K562 (cell line): Measurements from ENCODE around the gene ARSI. TPM values are rescaled to one million over a fixed set of nuclear protein-coding genes. Genes with fewer than 3 reads are reported as not detected.

Experiments used
- ATAC-seq: fragments of 200-7000 bp; cut with Tn5 transposase; 3 replicates; pipeline ENCODE4 v1.9.1; 2020; ENCODE audit warnings: moderate library complexity
- BruUV-seq: library from RNA; stranded (reverse); fragments of 400-500 nt; replicated peaks from 2 replicates; lab custom pipeline; 2021; lab: Mats Ljungman, UMichigan
- CTCF ChIA-PET: fragments of 300-600 bp; formaldehyde crosslinking; extraction: SDS; loops from one replicate; lab custom pipeline; 2021; ENCODE audit warnings: low intra/inter-chr PET ratio; lab: Yijun Ruan, JAX
- POLR2A ChIA-PET: fragments of 300-600, 350-650 bp; sonication (Branson Sonifier 250); formaldehyde crosslinking; extraction: SDS; loops from one replicate; lab custom pipeline; 2021; ENCODE audit warnings: antibody characterized with exemption, inconsistent platforms; lab: Yijun Ruan, JAX
- DNase-seq, 4 experiments: peaks; one replicate each; pipeline versions ENCODE4 v3.0.0 to v3.0.0-alpha.2; 2011 to 2018; ENCODE audit warnings: low spot score in 3 of 4, mixed read lengths in 3 of 4; ENCODE audit errors: extremely low read depth in 1 of 4
- FAIRE-seq: peaks from 2 replicates; lab custom pipeline; 2011; peaks lifted over from hg19 to GRCh38; lab: Jason Lieb, UNC
- H2AFZ ChIP-seq: 2 replicates; pipeline ENCODE4 v1.6.0; 2011; ENCODE audit warnings: low read depth, low read length, control low read depth, inconsistent platforms
- H3K27ac ChIP-seq: fragments of 200-600 bp; 3 replicates; pipeline ENCODE4 v1.8.0; 2011; ENCODE audit warnings: low read depth, mild to moderate bottlenecking, control low read depth, inconsistent platforms, low read length, moderate library complexity, mixed read lengths; ENCODE audit errors: extremely low read depth
- H3K27me3 ChIP-seq, 2 experiments: fragments of 300-600 bp in 1 of 2; 2 replicates in 1 of 2; 3 replicates in 1 of 2; pipeline versions ENCODE4 v1.6.0 to v1.8.0; 2011; ENCODE audit warnings: inconsistent platforms in 2 of 2, low read length in 2 of 2, mild to moderate bottlenecking in 1 of 2, mixed read lengths in 1 of 2, moderate library complexity in 1 of 2; ENCODE audit not compliant: control insufficient read depth in 2 of 2, insufficient read depth in 2 of 2
- H3K36me3 ChIP-seq: fragments of 300-600 bp; 3 replicates; pipeline ENCODE4 v1.8.0; 2011; ENCODE audit warnings: mild to moderate bottlenecking, low read length, inconsistent platforms; ENCODE audit not compliant: control insufficient read depth, insufficient read depth
- H3K4me1 ChIP-seq, 2 experiments: fragments of 200-600 bp in 1 of 2; replicated peaks in 1 of 2; 2 replicates in 1 of 2; 3 replicates in 1 of 2; pipeline versions ENCODE4 v1.5.1 to v1.8.0; 2011; ENCODE audit warnings: inconsistent platforms in 2 of 2, low read length in 2 of 2, mild to moderate bottlenecking in 1 of 2, mixed read lengths in 1 of 2, moderate library complexity in 1 of 2; ENCODE audit not compliant: control insufficient read depth in 2 of 2, insufficient read depth in 2 of 2
- H3K4me2 ChIP-seq: 2 replicates; pipeline ENCODE4 v1.6.1; 2011; ENCODE audit warnings: low read length, control low read depth, inconsistent platforms, mixed read lengths; ENCODE audit not compliant: insufficient read depth
- H3K4me3 ChIP-seq: fragments of 200-600 bp; sonication (generic), shearing (Covaris generic); 2 replicates; pipeline ENCODE4 v1.5.1; 2016; ENCODE audit warnings: control low read depth, inconsistent platforms
- H3K79me2 ChIP-seq: fragments of 200-600 bp; 3 replicates; pipeline ENCODE4 v1.8.0; 2011; ENCODE audit warnings: low read length, inconsistent platforms; ENCODE audit not compliant: control insufficient read depth, insufficient read depth
- H3K9ac ChIP-seq, 2 experiments: 2 replicates each; pipeline versions ENCODE4 v1.6.0 to v1.6.1; 2011; ENCODE audit warnings: low read depth in 2 of 2, low read length in 2 of 2, control low read depth in 1 of 2, inconsistent platforms in 1 of 2, mild to moderate bottlenecking in 1 of 2, mixed read lengths in 1 of 2; ENCODE audit not compliant: insufficient read depth in 1 of 2
- H3K9me1 ChIP-seq: one replicate; pipeline ENCODE4 v1.6.0; 2011; ENCODE audit warnings: inconsistent platforms, mild to moderate bottlenecking, low read length, moderate library complexity; ENCODE audit not compliant: control insufficient read depth, insufficient read depth
- H3K9me3 ChIP-seq: replicated peaks from 2 replicates; pipeline ENCODE4 v1.5.1; 2011; ENCODE audit warnings: low read depth, low read length, inconsistent platforms; ENCODE audit not compliant: control insufficient read depth, insufficient read depth
- H4K20me1 ChIP-seq: replicated peaks from 2 replicates; pipeline ENCODE4 v1.6.1; 2011; ENCODE audit warnings: low read length, inconsistent platforms, mixed read lengths; ENCODE audit not compliant: control insufficient read depth, insufficient read depth
- NR2C2 ChIP-seq, 2 experiments: fragments of 200-800 bp in 1 of 2; sonication (Bioruptor generic) in 1 of 2; sonication (generic) in 1 of 2; formaldehyde crosslinking in 1 of 2; IDR thresholded peaks; 2 replicates each; pipeline versions ENCODE4 v1.6.1 to v1.8.0; 2016 to 2022; ENCODE audit warnings: mild to moderate bottlenecking in 1 of 2, missing compliant biosample characterization in 1 of 2, missing genetic modification characterization in 1 of 2, missing genetic modification reagents in 1 of 2
- PKNOX1 ChIP-seq: fragments of 450-650 bp; IDR thresholded peaks from 2 replicates; pipeline ENCODE4 v1.6.1; 2016
- RAD21 ChIP-seq, 2 experiments: fragments of 250-450 bp in 1 of 2; fragments of 450-650 bp in 1 of 2; sonication (Bioruptor Pico) in 1 of 2; formaldehyde crosslinking in 1 of 2; IDR thresholded peaks in 1 of 2; conservative IDR thresholded peaks in 1 of 2; 2 replicates each; pipeline versions ENCODE4 v1.4.0 to v1.8.0; 2020 to 2022; ENCODE audit warnings: mild to moderate bottlenecking in 2 of 2, moderate library complexity in 1 of 2
- WGBS: fragments of 100-300 bp; shearing (Covaris generic); methylation state at CpG from one replicate; pipeline ENCODE4 v1.1.6; 2016; ENCODE audit warnings: low coverage, mixed read lengths; ENCODE audit not compliant: insufficient coverage; ENCODE audit errors: missing lambda C conversion rate; 5-methylcytosine and 5-hydroxymethylcytosine counted together
- in situ Hi-C: fragments of 300-500 bp; cut with MboI; formaldehyde crosslinking; loops from 4 replicates; pipeline ENCODE4 v1.15.0; 2018; ENCODE audit warnings: inconsistent platforms, mixed read lengths
- intact Hi-C: fragments of 100-400 bp; cut with micrococcal nuclease; formaldehyde crosslinking; loops from 2 replicates; pipeline ENCODE4 v1.14.2; 2022
- polyA plus RNA-seq, 8 experiments: library from polyadenylated mRNA; depleted of rRNA in 4 of 8; stranded (reverse) in 5 of 8; unstranded in 3 of 8; fragments of >200 nt; fragmentation: Nextera tagmentation in 2 of 8; fragmentation: Illumina TruSeq in 1 of 8; extraction: Ambion mirVana in 2 of 8; extraction: Trizol in 1 of 8; gene quantifications; 2 replicates each; pipeline versions ENCODE4 v1.2.1 to v1.2.3, GENCODE V29; 2011 to 2014; ENCODE audit warnings: inconsistent platforms in 1 of 8, missing spikeins in 1 of 8
- total RNA-seq, 7 experiments: library from RNA; depleted of rRNA in 6 of 7; stranded (reverse); fragments of >200 nt in 6 of 7; fragmentation: Illumina TruSeq in 2 of 7; extraction: Trizol in 2 of 7; gene quantifications; 2 replicates each; pipeline versions ENCODE4 v1.2.1 to v1.2.3, GENCODE V29; 2011 to 2021; ENCODE audit warnings: low replicate concordance in 1 of 7
- TF ChIP-seq, protein P1 (sequence below): fragments of 200-800 bp; sonication (Bioruptor generic); IDR thresholded peaks from 2 replicates; pipeline ENCODE4 v1.6.1; 2016; ENCODE audit warnings: missing genetic modification characterization, missing compliant biosample characterization

Gene ARSI
- total and polyA plus RNA-seq, 9 of the 15 experiments (the other 6 are each of a cell fraction or from before 2014, with no cell fraction given) = 0.04 to 0.07 TPM; not detected in 7

DNA sequence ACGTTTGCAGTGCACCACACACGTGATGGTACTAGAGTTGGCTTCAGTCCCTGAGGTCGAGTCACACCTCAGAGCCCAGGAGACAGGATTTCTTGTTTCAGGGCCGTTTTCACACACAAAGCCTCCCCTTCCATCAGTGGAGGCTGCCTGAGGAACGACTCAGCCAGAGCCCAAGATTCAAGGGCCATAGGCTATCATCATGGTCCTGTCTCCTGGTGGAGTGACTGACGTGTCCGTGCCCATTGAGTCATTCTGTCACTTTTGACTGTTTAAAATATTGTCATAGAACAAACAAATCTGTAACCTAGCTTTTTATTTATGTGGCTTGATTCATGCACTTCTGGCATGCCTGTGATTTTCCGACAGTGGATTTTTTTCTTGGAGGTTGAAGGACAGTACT, 41.5 kb downstream of the ARSI start (continued):
- TF ChIP-seq, protein P1, sequence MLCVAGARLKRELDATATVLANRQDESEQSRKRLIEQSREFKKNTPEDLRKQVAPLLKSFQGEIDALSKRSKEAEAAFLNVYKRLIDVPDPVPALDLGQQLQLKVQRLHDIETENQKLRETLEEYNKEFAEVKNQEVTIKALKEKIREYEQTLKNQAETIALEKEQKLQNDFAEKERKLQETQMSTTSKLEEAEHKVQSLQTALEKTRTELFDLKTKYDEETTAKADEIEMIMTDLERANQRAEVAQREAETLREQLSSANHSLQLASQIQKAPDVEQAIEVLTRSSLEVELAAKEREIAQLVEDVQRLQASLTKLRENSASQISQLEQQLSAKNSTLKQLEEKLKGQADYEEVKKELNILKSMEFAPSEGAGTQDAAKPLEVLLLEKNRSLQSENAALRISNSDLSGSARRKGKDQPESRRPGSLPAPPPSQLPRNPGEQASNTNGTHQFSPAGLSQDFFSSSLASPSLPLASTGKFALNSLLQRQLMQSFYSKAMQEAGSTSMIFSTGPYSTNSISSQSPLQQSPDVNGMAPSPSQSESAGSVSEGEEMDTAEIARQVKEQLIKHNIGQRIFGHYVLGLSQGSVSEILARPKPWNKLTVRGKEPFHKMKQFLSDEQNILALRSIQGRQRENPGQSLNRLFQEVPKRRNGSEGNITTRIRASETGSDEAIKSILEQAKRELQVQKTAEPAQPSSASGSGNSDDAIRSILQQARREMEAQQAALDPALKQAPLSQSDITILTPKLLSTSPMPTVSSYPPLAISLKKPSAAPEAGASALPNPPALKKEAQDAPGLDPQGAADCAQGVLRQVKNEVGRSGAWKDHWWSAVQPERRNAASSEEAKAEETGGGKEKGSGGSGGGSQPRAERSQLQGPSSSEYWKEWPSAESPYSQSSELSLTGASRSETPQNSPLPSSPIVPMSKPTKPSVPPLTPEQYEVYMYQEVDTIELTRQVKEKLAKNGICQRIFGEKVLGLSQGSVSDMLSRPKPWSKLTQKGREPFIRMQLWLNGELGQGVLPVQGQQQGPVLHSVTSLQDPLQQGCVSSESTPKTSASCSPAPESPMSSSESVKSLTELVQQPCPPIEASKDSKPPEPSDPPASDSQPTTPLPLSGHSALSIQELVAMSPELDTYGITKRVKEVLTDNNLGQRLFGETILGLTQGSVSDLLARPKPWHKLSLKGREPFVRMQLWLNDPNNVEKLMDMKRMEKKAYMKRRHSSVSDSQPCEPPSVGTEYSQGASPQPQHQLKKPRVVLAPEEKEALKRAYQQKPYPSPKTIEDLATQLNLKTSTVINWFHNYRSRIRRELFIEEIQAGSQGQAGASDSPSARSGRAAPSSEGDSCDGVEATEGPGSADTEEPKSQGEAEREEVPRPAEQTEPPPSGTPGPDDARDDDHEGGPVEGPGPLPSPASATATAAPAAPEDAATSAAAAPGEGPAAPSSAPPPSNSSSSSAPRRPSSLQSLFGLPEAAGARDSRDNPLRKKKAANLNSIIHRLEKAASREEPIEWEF (CRISPR knock-in tag) = no peak
- TF ChIP-seq, all 486 proteins: peak for 0

DNA sequence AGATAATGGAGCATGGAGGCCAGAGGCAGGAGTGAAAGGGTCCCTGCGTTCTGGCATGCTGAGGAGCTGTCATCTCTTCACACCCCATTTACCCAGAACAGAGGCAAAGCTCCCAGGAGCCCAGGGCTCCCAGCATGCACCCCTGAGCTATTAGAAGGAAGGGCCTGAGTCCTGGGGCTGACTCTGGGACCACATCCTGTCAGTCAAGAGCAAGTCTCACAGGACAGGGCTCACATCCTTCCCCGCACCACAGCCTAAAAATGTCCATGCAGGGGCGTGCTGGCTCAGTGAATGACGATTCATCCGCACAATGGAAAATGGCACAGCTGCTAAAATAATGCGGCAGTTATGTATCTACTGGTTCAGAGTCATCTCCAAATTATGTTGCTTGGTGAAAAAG, 44.6 kb downstream of the ARSI start:
- intact Hi-C loops = no loop called here
- Histone ChIP-seq H4K20me1 (peaks cover 5% of the 10 kb centered on the region; the same call in 1 of the 2 replicates), H3K9ac (no peak overlapping the region), H3K79me2 (no peaks in the 10 kb centered on the region), H3K4me1 (no peaks in the 10 kb centered on the region), H3K4me2 (no peak overlapping the region), H3K9me3 (no peaks in the 10 kb centered on the region), H3K4me3 (no peak overlapping the region), H2AFZ (no peak overlapping the region), H3K36me3 (no peaks in the 10 kb centered on the region), H3K27ac (no peak overlapping the region), H3K9me1 (no peaks in the 10 kb centered on the region), H3K27me3 (peaks cover 19 to 44% of the 10 kb centered on the region in 2 experiments)
- no peak for ATAC-seq
- FAIRE-seq = no peak
- ChIA-PET POLR2A (interaction anchor here (0.6 to 1.0 kb wide), 3 partner anchors 12 to 159 kb away, joined by 3 to 6 read pairs (median 5); no protein-coding TSS in a partner anchor), CTCF (no interaction called here)
- BruUV-seq = no TSS peak
- WGBS = 4% methylated on average over 6 of the region's 6 CpGs
- TF ChIP-seq NR2C2 (CRISPR knock-in tag; IDR thresholded peaks at IDR 0.05) = no peak
- TF ChIP-seq NR2C2 (tag; IDR thresholded peaks at IDR 0.05) = no peak
- TF ChIP-seq PKNOX1 = peak; percentile 31; the same call in 1 of the 2 replicates
- peak in 1 of 2 experiments; percentile 23; a peak in 2 of 4 replicates for TF ChIP-seq RAD21 (CRISPR knock-in tag; conservative IDR thresholded peaks at IDR 0.05 in 1 of 2, IDR thresholded peaks at IDR 0.05 in 1 of 2)
- DNase-seq = no peak
- in situ Hi-C loops = no loop called here
